CD4-positive, alpha-beta T cell (primary cell): ENCODE data around the gene MXI1. TPM values are rescaled to one million over a fixed set of nuclear protein-coding genes. Genes with fewer than 3 reads are reported as not detected.
A peak's percentile ranks its signal among the peaks of the same experiment; 100 is the strongest.
"Not testable (repeated sequence)": the region's sequence is repeated elsewhere in the genome, so short reads cannot be mapped to it uniquely, and the experiment has no call there.

Source experiments
- ATAC-seq: fragments of 200-7000 bp; cut with Tn5 transposase; one replicate; pipeline ENCODE4 v1.10.0; 2022; ENCODE audit warnings: mild to moderate bottlenecking; ENCODE audit not compliant: poor library complexity
- CTCF ChIA-PET: fragments of 350-600 bp; sonication (Branson Sonifier 250); formaldehyde crosslinking; loops from one replicate; lab custom pipeline; 2021; ENCODE audit warnings: antibody characterized with exemption, inconsistent platforms; lab: Charles Lee
- POLR2A ChIA-PET: fragments of 350-600 bp; sonication (Branson Sonifier 250); formaldehyde crosslinking; loops from one replicate; lab custom pipeline; 2021; ENCODE audit warnings: antibody characterized with exemption, inconsistent platforms; lab: Charles Lee
- DNase-seq, 14 experiments: peaks; one replicate each; pipeline ENCODE4 v3.0.0-alpha.2; 2013 to 2020; ENCODE audit warnings: mixed read lengths in 2 of 14
- H3K27ac ChIP-seq, 2 donors: one replicate each; pipeline versions ENCODE4 v1.5.1 to v1.7.0; 2013; ENCODE audit warnings: low read length in 2 of 2, low read depth in 1 of 2, mild to moderate bottlenecking in 1 of 2
- H3K27me3 ChIP-seq, 2 experiments: 1 replicate in 1 of 2; 2 replicates in 1 of 2; pipeline versions ENCODE4 v1.6.1 to v1.7.0; 2013; ENCODE audit warnings: low read length in 2 of 2, control low read depth in 1 of 2, mild to moderate bottlenecking in 1 of 2, moderate library complexity in 1 of 2; ENCODE audit not compliant: insufficient read depth in 2 of 2, control insufficient read depth in 1 of 2
- H3K36me3 ChIP-seq: one replicate; pipeline ENCODE4 v1.6.1; 2013; ENCODE audit warnings: low read length, control low read depth; ENCODE audit not compliant: insufficient read depth
- H3K4me1 ChIP-seq: one replicate; pipeline ENCODE4 v1.6.1; 2013; ENCODE audit warnings: low read length, control low read depth; ENCODE audit not compliant: insufficient read depth
- H3K4me3 ChIP-seq: one replicate; pipeline ENCODE4 v1.5.1; 2013; ENCODE audit warnings: mild to moderate bottlenecking, low read length, moderate library complexity
- H3K9me3 ChIP-seq, 2 experiments: 1 replicate in 1 of 2; 2 replicates in 1 of 2; pipeline versions ENCODE4 v1.6.1 to v1.7.0; 2013; ENCODE audit warnings: low read length in 2 of 2, mild to moderate bottlenecking in 2 of 2, control low read depth in 1 of 2, moderate library complexity in 1 of 2; ENCODE audit not compliant: control insufficient read depth in 1 of 2, insufficient read depth in 1 of 2
- H3K27ac Mint-ChIP-seq: one replicate; pipeline ENCODE4 v1.8.0; 2020; ENCODE audit warnings: mixed read lengths
- H3K27me3 Mint-ChIP-seq: one replicate; pipeline ENCODE4 v1.8.0; 2021; ENCODE audit warnings: mixed read lengths
- H3K36me3 Mint-ChIP-seq: one replicate; pipeline ENCODE4 v1.8.0; 2021; ENCODE audit warnings: low read depth, mixed read lengths
- H3K4me1 Mint-ChIP-seq: one replicate; pipeline ENCODE4 v1.8.0; 2021; ENCODE audit warnings: low read depth, mixed read lengths
- H3K4me3 Mint-ChIP-seq: one replicate; pipeline ENCODE4 v1.8.0; 2020; ENCODE audit warnings: mild to moderate bottlenecking, mixed read lengths
- H3K9me3 Mint-ChIP-seq: one replicate; pipeline ENCODE4 v1.8.0; 2020; ENCODE audit warnings: mixed read lengths
- intact Hi-C, 2 experiments: fragments of 100-400 bp; cut with DNase I in 1 of 2; cut with micrococcal nuclease in 1 of 2; formaldehyde crosslinking; loops; one replicate each; pipeline versions ENCODE4 v1.15.1 to v1.9.0; 2023 to 2025; cut with DNase I, micrococcal nuclease
- total RNA-seq, 174 experiments: library from RNA in 2 of 174; stranded (reverse) in 2 of 174; gene quantifications; one replicate each; pipeline ENCODE4 v1.2.3 and lab custom pipeline; 2021 to 2026
- TF ChIP-seq, protein P1 (sequence below): fragments of 200-600 bp; IDR thresholded peaks from one replicate; pipeline ENCODE4 v1.8.0; 2022; ENCODE audit warnings: antibody characterized with exemption, mild to moderate bottlenecking

The MXI1 gene
- total RNA-seq, 2 experiments from 2014 or later, result 74.3 to 84.3 TPM

DNA sequence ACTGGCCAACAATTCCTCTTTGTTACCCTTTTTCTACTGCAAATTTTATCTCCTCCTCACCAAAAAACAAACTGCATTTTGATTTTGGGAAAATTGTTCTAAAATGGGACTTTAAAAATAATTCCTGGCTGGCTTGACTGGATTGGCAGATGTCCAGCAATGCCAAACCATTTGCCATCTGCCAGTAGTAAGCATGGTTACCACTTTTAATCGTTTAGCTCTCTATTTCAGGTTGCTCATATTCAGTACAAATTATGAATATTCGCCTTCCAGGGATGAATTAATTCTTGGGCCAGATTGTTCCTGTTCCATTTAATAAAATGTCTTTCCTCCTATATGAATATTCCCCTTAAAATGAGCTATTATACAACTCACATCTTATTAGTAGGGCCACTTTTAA lies 61.6 kb downstream of the MXI1 start:
- H3K27ac ChIP-seq, result no peak overlapping the region
- ATAC-seq (no peak), DNase-seq (no peak)
- Mint-ChIP-seq H3K27ac (peak overlapping the region; percentile 84), H3K36me3 (no peaks in the 10 kb centered on the region), H3K4me1 (peaks cover 51% of the 10 kb centered on the region), H3K4me3 (peak overlapping the region; percentile 80), H3K9me3 (no peaks in the 10 kb centered on the region), H3K27me3 (no peaks in the 10 kb centered on the region)
- no peaks in the 10 kb centered on the region for H3K36me3 ChIP-seq
- ChIA-PET POLR2A (interaction anchor here (0.6 to 1.8 kb wide), 2 partner anchors 60 to 696 kb away, joined by 3 to 15 read pairs; no protein-coding TSS in a partner anchor), CTCF (interaction anchor here (1.1 kb wide), 1 partner anchor 61 kb away, joined by 4 read pairs; no protein-coding TSS in a partner anchor)
- H3K4me3 ChIP-seq, result peak overlapping the region; percentile 24
- TF ChIP-seq, protein P1, sequence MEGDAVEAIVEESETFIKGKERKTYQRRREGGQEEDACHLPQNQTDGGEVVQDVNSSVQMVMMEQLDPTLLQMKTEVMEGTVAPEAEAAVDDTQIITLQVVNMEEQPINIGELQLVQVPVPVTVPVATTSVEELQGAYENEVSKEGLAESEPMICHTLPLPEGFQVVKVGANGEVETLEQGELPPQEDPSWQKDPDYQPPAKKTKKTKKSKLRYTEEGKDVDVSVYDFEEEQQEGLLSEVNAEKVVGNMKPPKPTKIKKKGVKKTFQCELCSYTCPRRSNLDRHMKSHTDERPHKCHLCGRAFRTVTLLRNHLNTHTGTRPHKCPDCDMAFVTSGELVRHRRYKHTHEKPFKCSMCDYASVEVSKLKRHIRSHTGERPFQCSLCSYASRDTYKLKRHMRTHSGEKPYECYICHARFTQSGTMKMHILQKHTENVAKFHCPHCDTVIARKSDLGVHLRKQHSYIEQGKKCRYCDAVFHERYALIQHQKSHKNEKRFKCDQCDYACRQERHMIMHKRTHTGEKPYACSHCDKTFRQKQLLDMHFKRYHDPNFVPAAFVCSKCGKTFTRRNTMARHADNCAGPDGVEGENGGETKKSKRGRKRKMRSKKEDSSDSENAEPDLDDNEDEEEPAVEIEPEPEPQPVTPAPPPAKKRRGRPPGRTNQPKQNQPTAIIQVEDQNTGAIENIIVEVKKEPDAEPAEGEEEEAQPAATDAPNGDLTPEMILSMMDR, result no peak
- peaks cover 10% of the 10 kb centered on the region for H3K4me1 ChIP-seq
- no peaks in the 10 kb centered on the region for H3K9me3 ChIP-seq
- H3K27me3 ChIP-seq, result no peaks in the 10 kb centered on the region
- intact Hi-C loops, result no loop called here

DNA sequence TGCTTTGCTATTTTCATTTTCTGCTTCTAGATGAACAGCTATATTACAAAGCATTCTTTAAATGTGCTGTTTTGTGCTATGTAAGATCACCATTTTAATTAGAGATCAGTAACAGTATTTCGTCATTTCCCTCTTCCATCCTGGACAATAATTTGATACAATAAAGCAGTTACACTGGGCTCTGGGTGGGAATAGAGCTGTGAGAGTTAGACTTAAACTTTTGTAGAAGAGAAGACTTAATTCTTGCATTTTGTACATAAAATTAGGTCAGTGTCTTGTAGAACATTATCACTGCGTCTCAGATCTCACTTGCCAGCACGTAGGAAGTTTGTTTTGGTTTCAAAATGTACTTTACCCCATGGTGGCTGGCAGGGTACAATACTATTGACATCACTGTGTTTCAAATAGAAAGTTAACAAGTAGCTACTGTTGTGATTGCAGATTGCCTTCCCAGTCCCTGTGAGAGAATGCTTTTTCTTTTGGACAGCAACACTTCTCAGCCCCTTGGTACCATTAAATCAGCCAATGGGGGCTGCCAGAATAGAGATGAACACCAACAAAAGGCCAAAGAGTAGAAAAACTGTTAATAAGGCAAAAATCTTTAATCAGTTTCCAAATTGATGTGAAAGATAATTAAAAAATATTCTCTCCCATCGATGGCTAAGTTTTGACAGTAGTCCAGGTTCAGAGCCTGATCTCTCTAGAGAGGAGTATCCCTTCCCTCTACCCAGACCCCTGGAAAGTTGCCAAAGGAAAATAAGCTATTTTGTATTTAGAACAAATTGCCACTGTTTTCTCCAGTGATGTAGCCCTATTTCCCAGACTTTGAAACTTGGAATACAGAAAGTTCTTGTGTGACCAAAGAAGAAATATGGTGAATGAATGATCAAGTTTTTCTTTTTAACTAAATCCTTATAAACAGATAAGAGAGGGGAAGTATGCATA lies 62.2 kb downstream of the MXI1 start:
- Histone ChIP-seq H3K4me3 (peak overlapping the region; percentile 24), H3K27ac (no peak overlapping the region), H3K4me1 (peaks cover 13% of the 10 kb centered on the region), H3K36me3 (no peaks in the 10 kb centered on the region), H3K9me3 (no peaks in the 10 kb centered on the region), H3K27me3 (no peaks in the 10 kb centered on the region)
- Mint-ChIP-seq H3K27me3 (no peaks in the 10 kb centered on the region), H3K4me3 (peak overlapping the region; percentile 80), H3K27ac (peak overlapping the region; percentile 84), H3K36me3 (no peaks in the 10 kb centered on the region), H3K4me1 (peaks cover 57% of the 10 kb centered on the region), H3K9me3 (no peaks in the 10 kb centered on the region)
- DNase-seq (peak in 4 of 14 experiments; percentile 3 to 50 (median 40)), ATAC-seq (peak; percentile 67)
- TF ChIP-seq, protein P1, result no peak
- POLR2A ChIA-PET, result interaction anchor here (0.6 to 1.8 kb wide), 2 partner anchors 61 to 696 kb away, joined by 3 to 15 read pairs; no protein-coding TSS in a partner anchor
- intact Hi-C loops, result no loop called here
- CTCF ChIA-PET, result interaction anchor here (0.5 to 1.1 kb wide), 2 partner anchors 36 to 61 kb away, joined by 3 to 4 read pairs; no protein-coding TSS in a partner anchor

DNA sequence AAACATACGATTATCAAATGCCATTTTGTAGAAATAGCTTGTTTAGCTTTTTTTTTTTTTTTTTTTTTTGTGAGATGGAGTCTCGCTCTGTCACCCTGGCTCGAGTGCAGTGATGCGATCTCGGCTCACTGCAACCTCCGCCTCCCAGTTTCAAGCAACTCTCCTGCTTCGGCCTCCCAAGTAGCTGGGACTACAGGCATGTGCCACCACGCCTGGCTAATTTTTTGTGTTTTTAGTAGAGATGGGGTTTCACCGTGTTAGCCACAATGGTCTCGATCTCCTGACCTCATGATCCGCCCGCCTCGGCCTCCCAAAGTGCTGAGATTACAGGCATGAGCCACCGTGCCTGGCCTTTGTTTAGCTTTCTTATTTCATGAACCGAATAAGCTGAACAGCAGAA lies 65.6 kb downstream of the MXI1 start:
- H3K27ac ChIP-seq, H3K36me3 Mint-ChIP-seq, H3K9me3 Mint-ChIP-seq, DNase-seq, H3K27me3 Mint-ChIP-seq, H3K36me3 ChIP-seq, intact Hi-C loops, H3K4me3 ChIP-seq, H3K27me3 ChIP-seq, H3K4me3 Mint-ChIP-seq, ATAC-seq, H3K9me3 ChIP-seq: not testable (repeated sequence)
- Mint-ChIP-seq H3K4me1 (peaks cover 68% of the 10 kb centered on the region), H3K27ac (peak overlapping the region; percentile 60)
- CTCF ChIA-PET, result interaction anchor here (1.5 to 2.2 kb wide), 3 partner anchors 47 to 64 kb away, joined by 5 to 6 read pairs (median 5); no protein-coding TSS in a partner anchor
- peaks cover 15% of the 10 kb centered on the region for H3K4me1 ChIP-seq
- POLR2A ChIA-PET, result interaction anchor here (1.0 to 3.3 kb wide), 2 partner anchors 63 to 64 kb away, joined by 4 to 15 read pairs; no protein-coding TSS in a partner anchor
